ENCODE data around the gene IFT27. TPM values are rescaled to one million over a fixed set of nuclear protein-coding genes. Genes with fewer than 3 reads are reported as not detected.

The IFT27 gene
- polyA plus RNA-seq, 1 donor from 2014 or later, result 111 TPM

GRCh38 chr22:36739185-36739584 lies 36.7 kb downstream of the IFT27 start:
- H3K36me3 ChIP-seq (ENCODE audit: insufficient read depth, low read length), result no peaks in the 10 kb centered on the region
- no peaks in the 10 kb centered on the region for H4K20me1 ChIP-seq (ENCODE audit: insufficient read depth)
- no peak overlapping the region for H3K9ac ChIP-seq (ENCODE audit: low read length)
- H3K27me3 ChIP-seq (ENCODE audit: insufficient read depth, low read depth, low read length), result no peaks in the 10 kb centered on the region
- no peaks in the 10 kb centered on the region for H3F3A ChIP-seq (ENCODE audit: insufficient read depth, low read length, poor library complexity, severe bottlenecking)
- no peak overlapping the region for H2AFZ ChIP-seq (ENCODE audit: low read depth, low read length)
- H3K9me2 ChIP-seq (ENCODE audit: insufficient read depth, low read length), result no peaks in the 10 kb centered on the region
- TF ChIP-seq TAF1 (IDR thresholded peaks at IDR 0.05; ENCODE audit: low read depth), result no peak
- TF ChIP-seq CTCF (IDR thresholded peaks at IDR 0.05; ENCODE audit: poor library complexity, severe bottlenecking), result no peak
- TF ChIP-seq EP300 (conservative IDR thresholded peaks at IDR 0.05; ENCODE audit: poor library complexity, severe bottlenecking), result no peak
- H3K9me3 ChIP-seq (ENCODE audit: low read length), result no peaks in the 10 kb centered on the region
- H3K4me3 ChIP-seq (ENCODE audit: low read length), result no peak overlapping the region
- H3K4me2 ChIP-seq (ENCODE audit: low read length), result no peak overlapping the region
- H3K27ac ChIP-seq (ENCODE audit: low read length), result no peak overlapping the region
- no peaks in the 10 kb centered on the region for H3K79me2 ChIP-seq (replicated peaks; ENCODE audit: insufficient read depth, low read length)

DNA sequence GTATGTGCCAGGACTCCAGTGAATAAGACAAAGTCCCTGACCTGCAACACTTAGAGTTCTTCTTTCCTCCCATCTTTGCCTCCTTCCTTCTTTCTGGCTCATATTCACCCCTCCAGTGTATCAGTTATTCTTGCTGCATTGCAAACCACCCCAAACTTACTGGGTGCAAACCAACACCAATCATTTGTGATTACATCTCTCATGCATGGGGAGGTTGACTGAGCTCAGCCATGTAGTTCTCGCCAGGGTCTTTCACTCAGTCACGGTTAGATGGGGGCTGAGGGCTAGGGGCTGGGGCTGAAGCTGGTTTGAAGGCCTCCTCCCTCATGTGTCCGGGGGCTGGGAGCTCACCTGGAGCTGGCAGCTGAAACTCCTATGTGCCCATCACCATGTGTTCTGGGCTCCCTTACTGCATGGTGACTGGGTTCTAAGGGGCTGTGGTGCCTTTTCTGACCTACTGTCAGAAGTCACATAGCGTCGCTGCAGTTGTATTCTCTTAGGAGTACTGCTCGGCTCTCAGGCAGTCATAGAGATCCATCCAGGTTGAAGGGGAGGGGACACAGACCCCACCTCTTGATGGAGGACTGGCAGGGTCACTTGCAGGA lies 37.4 kb downstream of the IFT27 start:
- no peak overlapping the region for H3K4me3 ChIP-seq (ENCODE audit: low read length)
- no peak overlapping the region for H3K4me2 ChIP-seq (ENCODE audit: low read length)
- H3K36me3 ChIP-seq (ENCODE audit: insufficient read depth, low read length), result no peaks in the 10 kb centered on the region
- H3K9ac ChIP-seq (ENCODE audit: low read length), result no peak overlapping the region
- H3K27me3 ChIP-seq (ENCODE audit: insufficient read depth, low read depth, low read length), result no peaks in the 10 kb centered on the region
- H3K9me3 ChIP-seq (ENCODE audit: low read length), result no peaks in the 10 kb centered on the region
- no peak overlapping the region for H2AFZ ChIP-seq (ENCODE audit: low read depth, low read length)
- H3K27ac ChIP-seq (ENCODE audit: low read length), result no peak overlapping the region
- H3K79me2 ChIP-seq (replicated peaks; ENCODE audit: insufficient read depth, low read length), result no peaks in the 10 kb centered on the region
- no peaks in the 10 kb centered on the region for H4K20me1 ChIP-seq (ENCODE audit: insufficient read depth)
- H3K9me2 ChIP-seq (ENCODE audit: insufficient read depth, low read length), result no peaks in the 10 kb centered on the region
- TF ChIP-seq MXI1 (conservative IDR thresholded peaks at IDR 0.05; ENCODE audit: poor library complexity, severe bottlenecking) (no peak), POLR2AphosphoS5 (IDR thresholded peaks at IDR 0.05) (no peak), EZH2 (IDR thresholded peaks at IDR 0.05; ENCODE audit: borderline replicate concordance, insufficient read depth, low read length, poor library complexity, severe bottlenecking) (no peak), CTCF (IDR thresholded peaks at IDR 0.05; ENCODE audit: poor library complexity, severe bottlenecking) (no peak), TAF1 (IDR thresholded peaks at IDR 0.05; ENCODE audit: low read depth) (no peak), REST (IDR thresholded peaks at IDR 0.05; ENCODE audit: borderline replicate concordance) (no peak), EP300 (conservative IDR thresholded peaks at IDR 0.05; ENCODE audit: poor library complexity, severe bottlenecking) (no peak), RAD21 (conservative IDR thresholded peaks at IDR 0.05) (no peak), SMC3 (conservative IDR thresholded peaks at IDR 0.05; ENCODE audit: poor library complexity) (no peak)
- H3F3A ChIP-seq (ENCODE audit: insufficient read depth, low read length, poor library complexity, severe bottlenecking), result no peaks in the 10 kb centered on the region
